ENCODE measurements around the gene CACNA1C.

Gene CACNA1C

GRCh38 chr12:2533036-2533435, 480.2 kb downstream of the CACNA1C start:
- H3K36me3 Mint-ChIP-seq (ENCODE audit: insufficient read depth), result no peaks in the 10 kb centered on the region
- H3K9me3 Mint-ChIP-seq, result no peaks in the 10 kb centered on the region
- no peaks in the 10 kb centered on the region for H3K4me1 Mint-ChIP-seq
- DNase-seq (ENCODE audit: low spot score in 2 of 2), result no peak
- H3K27ac Mint-ChIP-seq (ENCODE audit: low read depth), result no peak overlapping the region
- peaks cover 27% of the 10 kb centered on the region for H3K27me3 Mint-ChIP-seq
- H3K4me3 Mint-ChIP-seq, result no peak overlapping the region
- no peak for ATAC-seq (replicated peaks; ENCODE audit: extremely low read depth, poor library complexity, severe bottlenecking)

GRCh38 chr12:2535583-2536204, 482.9 kb downstream of the CACNA1C start:
- Mint-ChIP-seq H3K36me3 (ENCODE audit: insufficient read depth) (no peaks in the 10 kb centered on the region), H3K4me3 (no peak overlapping the region), H3K4me1 (no peaks in the 10 kb centered on the region), H3K9me3 (no peaks in the 10 kb centered on the region), H3K27me3 (peaks cover 20% of the 10 kb centered on the region), H3K27ac (ENCODE audit: low read depth) (no peak overlapping the region)
- no peak for ATAC-seq (replicated peaks; ENCODE audit: extremely low read depth, poor library complexity, severe bottlenecking)
- no peak for DNase-seq (ENCODE audit: low spot score in 2 of 2)

GRCh38 chr12:2536724-2537123, 483.9 kb downstream of the CACNA1C start:
- peaks cover 18% of the 10 kb centered on the region for H3K27me3 Mint-ChIP-seq
- DNase-seq (ENCODE audit: low spot score in 2 of 2) (no peak), ATAC-seq (replicated peaks; ENCODE audit: extremely low read depth, poor library complexity, severe bottlenecking) (no peak)
- H3K4me1 Mint-ChIP-seq, result no peaks in the 10 kb centered on the region
- H3K27ac Mint-ChIP-seq (ENCODE audit: low read depth), result no peak overlapping the region
- no peaks in the 10 kb centered on the region for H3K9me3 Mint-ChIP-seq
- no peaks in the 10 kb centered on the region for H3K36me3 Mint-ChIP-seq (ENCODE audit: insufficient read depth)
- no peak overlapping the region for H3K4me3 Mint-ChIP-seq

GRCh38 chr12:2537868-2538541, 485.2 kb downstream of the CACNA1C start:
- H3K27ac Mint-ChIP-seq (ENCODE audit: low read depth), result no peak overlapping the region
- no peak for ATAC-seq (replicated peaks; ENCODE audit: extremely low read depth, poor library complexity, severe bottlenecking)
- DNase-seq (ENCODE audit: low spot score in 2 of 2), result no peak
- no peak overlapping the region for H3K4me3 Mint-ChIP-seq
- no peaks in the 10 kb centered on the region for H3K36me3 Mint-ChIP-seq (ENCODE audit: insufficient read depth)
- no peaks in the 10 kb centered on the region for H3K9me3 Mint-ChIP-seq
- H3K27me3 Mint-ChIP-seq, result peaks cover 17% of the 10 kb centered on the region
- no peaks in the 10 kb centered on the region for H3K4me1 Mint-ChIP-seq

GRCh38 chr12:2539938-2540337, 487.2 kb downstream of the CACNA1C start:
- Mint-ChIP-seq H3K27me3 (peaks cover 16% of the 10 kb centered on the region), H3K4me1 (no peaks in the 10 kb centered on the region), H3K27ac (ENCODE audit: low read depth) (no peak overlapping the region), H3K36me3 (ENCODE audit: insufficient read depth) (no peaks in the 10 kb centered on the region), H3K4me3 (no peak overlapping the region), H3K9me3 (no peaks in the 10 kb centered on the region)
- ATAC-seq (replicated peaks; ENCODE audit: extremely low read depth, poor library complexity, severe bottlenecking) (no peak), DNase-seq (ENCODE audit: low spot score in 2 of 2) (no peak)

- H3K27ac Mint-ChIP-seq (ENCODE audit: low read depth), result no peak overlapping the region
- no peak overlapping the region for H3K4me3 Mint-ChIP-seq
- H3K27me3 Mint-ChIP-seq, result peaks cover 16% of the 10 kb centered on the region
- H3K9me3 Mint-ChIP-seq, result no peaks in the 10 kb centered on the region
- no peaks in the 10 kb centered on the region for H3K4me1 Mint-ChIP-seq
- DNase-seq (ENCODE audit: low spot score in 2 of 2) (no peak), ATAC-seq (replicated peaks; ENCODE audit: extremely low read depth, poor library complexity, severe bottlenecking) (no peak)
- no peaks in the 10 kb centered on the region for H3K36me3 Mint-ChIP-seq (ENCODE audit: insufficient read depth)
Measured at GRCh38 chr12:2540535-2540941, 487.8 kb downstream of the CACNA1C start.

GRCh38 chr12:2541631-2542204, 488.9 kb downstream of the CACNA1C start:
- DNase-seq (ENCODE audit: low spot score in 2 of 2), result no peak
- Mint-ChIP-seq H3K27ac (ENCODE audit: low read depth) (no peak overlapping the region), H3K27me3 (peaks cover 16% of the 10 kb centered on the region), H3K36me3 (ENCODE audit: insufficient read depth) (no peaks in the 10 kb centered on the region), H3K9me3 (no peaks in the 10 kb centered on the region), H3K4me3 (no peak overlapping the region), H3K4me1 (no peaks in the 10 kb centered on the region)
- no peak for ATAC-seq (replicated peaks; ENCODE audit: extremely low read depth, poor library complexity, severe bottlenecking)

GRCh38 chr12:2543801-2544200, 491.0 kb downstream of the CACNA1C start:
- Mint-ChIP-seq H3K36me3 (ENCODE audit: insufficient read depth) (no peaks in the 10 kb centered on the region), H3K27me3 (peaks cover 22% of the 10 kb centered on the region), H3K4me3 (no peak overlapping the region), H3K4me1 (no peaks in the 10 kb centered on the region), H3K27ac (ENCODE audit: low read depth) (no peak overlapping the region), H3K9me3 (no peaks in the 10 kb centered on the region)
- no peak for DNase-seq (ENCODE audit: low spot score in 2 of 2)
- no peak for ATAC-seq (replicated peaks; ENCODE audit: extremely low read depth, poor library complexity, severe bottlenecking)

- Mint-ChIP-seq H3K4me3 (no peak overlapping the region), H3K9me3 (no peaks in the 10 kb centered on the region), H3K36me3 (ENCODE audit: insufficient read depth) (no peaks in the 10 kb centered on the region), H3K27me3 (peaks cover 26% of the 10 kb centered on the region), H3K27ac (ENCODE audit: low read depth) (no peak overlapping the region), H3K4me1 (no peaks in the 10 kb centered on the region)
- no peak for ATAC-seq (replicated peaks; ENCODE audit: extremely low read depth, poor library complexity, severe bottlenecking)
- no peak for DNase-seq (ENCODE audit: low spot score in 2 of 2)
Measured at GRCh38 chr12:2544230-2544629, 491.4 kb downstream of the CACNA1C start.

- DNase-seq (ENCODE audit: low spot score in 2 of 2) (no peak), ATAC-seq (replicated peaks; ENCODE audit: extremely low read depth, poor library complexity, severe bottlenecking) (no peak)
- Mint-ChIP-seq H3K27me3 (peaks cover 24% of the 10 kb centered on the region), H3K36me3 (ENCODE audit: insufficient read depth) (no peaks in the 10 kb centered on the region), H3K4me1 (no peaks in the 10 kb centered on the region), H3K4me3 (no peak overlapping the region), H3K9me3 (no peaks in the 10 kb centered on the region), H3K27ac (ENCODE audit: low read depth) (no peak overlapping the region)
Measured at GRCh38 chr12:2547273-2548044, 494.7 kb downstream of the CACNA1C start.

- Mint-ChIP-seq H3K36me3 (ENCODE audit: insufficient read depth) (no peaks in the 10 kb centered on the region), H3K27me3 (peaks cover 20% of the 10 kb centered on the region), H3K4me3 (no peak overlapping the region), H3K9me3 (no peaks in the 10 kb centered on the region), H3K4me1 (no peaks in the 10 kb centered on the region), H3K27ac (ENCODE audit: low read depth) (no peak overlapping the region)
- ATAC-seq (replicated peaks; ENCODE audit: extremely low read depth, poor library complexity, severe bottlenecking) (no peak), DNase-seq (ENCODE audit: low spot score in 2 of 2) (no peak)
Measured at GRCh38 chr12:2548081-2548480, 495.3 kb downstream of the CACNA1C start.

GRCh38 chr12:2550561-2551411, 498.0 kb downstream of the CACNA1C start:
- DNase-seq (ENCODE audit: low spot score in 2 of 2) (no peak), ATAC-seq (replicated peaks; ENCODE audit: extremely low read depth, poor library complexity, severe bottlenecking) (no peak)
- Mint-ChIP-seq H3K27ac (ENCODE audit: low read depth) (no peak overlapping the region), H3K4me1 (no peaks in the 10 kb centered on the region), H3K27me3 (peaks cover 20% of the 10 kb centered on the region), H3K4me3 (no peak overlapping the region), H3K36me3 (ENCODE audit: insufficient read depth) (no peaks in the 10 kb centered on the region), H3K9me3 (no peaks in the 10 kb centered on the region)
